Sigmoid colon (tissue), 7 donors: Measurements from ENCODE around the gene ARHGEF18. TPM values are rescaled to one million over a fixed set of nuclear protein-coding genes. Genes with fewer than 3 reads are reported as not detected.
A peak's percentile ranks its signal among the peaks of the same experiment; 100 is the strongest.

ENCODE experiments used
- DNase-seq: peaks from one replicate; pipeline ENCODE4 v3.0.0-alpha.2; 2019
- H3K27ac ChIP-seq, 4 donors: fragments of 200-600 bp; sonication (generic); one replicate each; pipeline ENCODE4 v1.5.1; 2016 to 2019; ENCODE audit warnings: mild to moderate bottlenecking in 1 of 4
- H3K27me3 ChIP-seq, 3 donors: fragments of 200-600 bp; sonication (generic); one replicate each; pipeline ENCODE4 v1.5.1; 2019; ENCODE audit warnings: mild to moderate bottlenecking in 1 of 3
- H3K36me3 ChIP-seq, 4 donors: fragments of 200-600 bp; sonication (generic); one replicate each; pipeline ENCODE4 v1.5.1; 2016 to 2019
- H3K4me1 ChIP-seq, 4 donors: fragments of 200-600 bp; sonication (generic); one replicate each; pipeline ENCODE4 v1.5.1; 2017 to 2019
- H3K4me3 ChIP-seq, 4 donors: fragments of 200-600 bp; sonication (generic); one replicate each; pipeline ENCODE4 v1.5.1; 2017 to 2019; ENCODE audit warnings: mild to moderate bottlenecking in 2 of 4, moderate library complexity in 1 of 4
- H3K9me3 ChIP-seq, 4 donors: fragments of 200-600 bp in 3 of 4; sonication (generic) in 3 of 4; one replicate each; pipeline versions ENCODE4 v1.5.1 to v1.6.1; 2013 to 2019
- EP300 ChIP-seq, 4 donors: sonication (generic); formaldehyde crosslinking; IDR thresholded peaks; one replicate each; pipeline ENCODE4 v1.6.1; 2017; ENCODE audit warnings: antibody characterized with exemption in 4 of 4
- POLR2A ChIP-seq, 2 donors: fragments of 450-650 bp; IDR thresholded peaks; one replicate each; pipeline ENCODE4 v1.6.1; 2016; ENCODE audit warnings: antibody characterized with exemption in 2 of 2, mild to moderate bottlenecking in 2 of 2, moderate library complexity in 2 of 2
- POLR2AphosphoS5 ChIP-seq, 4 donors: sonication (generic); formaldehyde crosslinking; IDR thresholded peaks; one replicate each; pipeline ENCODE4 v1.6.1; 2017; ENCODE audit warnings: antibody characterized with exemption in 4 of 4
- WGBS, 2 donors: extraction: QIAGEN DNeasy Blood & Tissue Kit; methylation state at CpG; one replicate each; pipeline ENCODE4 v1.1.7; 2013; 5-methylcytosine and 5-hydroxymethylcytosine counted together
- intact Hi-C: fragments of 100-400 bp; cut with DNase I; formaldehyde crosslinking; loops from one replicate; pipeline ENCODE4 v1.15.1; 2023
- polyA plus RNA-seq, 3 donors: library from polyadenylated mRNA; stranded (reverse); fragments of 200-250 nt; gene quantifications; one replicate each; pipeline ENCODE4 v1.2.3, GENCODE V29; 2013
- total RNA-seq, 4 donors: library from RNA; depleted of rRNA; stranded (reverse); fragments of >200 nt; gene quantifications; one replicate each; pipeline ENCODE4 v1.1.0, GENCODE V29; 2016
- TF ChIP-seq, protein P1 (sequence below), 4 experiments: fragments of 450-650 bp in 3 of 4; fragments of 200-600 bp in 1 of 4; IDR thresholded peaks; one replicate each; pipeline ENCODE4 v1.5.1; 2016 to 2019; ENCODE audit warnings: antibody characterized with exemption in 4 of 4, mild to moderate bottlenecking in 3 of 4, moderate library complexity in 2 of 4
- donor health status: healthy with polysubstance abuse.
- donor health status: Bipolar disorder and iron deficiency.
- donor health status: healthy.

ARHGEF18 gene
- total and polyA plus RNA-seq, 7 donors: 20.4 to 76.6 (median 41.3) TPM

DNA sequence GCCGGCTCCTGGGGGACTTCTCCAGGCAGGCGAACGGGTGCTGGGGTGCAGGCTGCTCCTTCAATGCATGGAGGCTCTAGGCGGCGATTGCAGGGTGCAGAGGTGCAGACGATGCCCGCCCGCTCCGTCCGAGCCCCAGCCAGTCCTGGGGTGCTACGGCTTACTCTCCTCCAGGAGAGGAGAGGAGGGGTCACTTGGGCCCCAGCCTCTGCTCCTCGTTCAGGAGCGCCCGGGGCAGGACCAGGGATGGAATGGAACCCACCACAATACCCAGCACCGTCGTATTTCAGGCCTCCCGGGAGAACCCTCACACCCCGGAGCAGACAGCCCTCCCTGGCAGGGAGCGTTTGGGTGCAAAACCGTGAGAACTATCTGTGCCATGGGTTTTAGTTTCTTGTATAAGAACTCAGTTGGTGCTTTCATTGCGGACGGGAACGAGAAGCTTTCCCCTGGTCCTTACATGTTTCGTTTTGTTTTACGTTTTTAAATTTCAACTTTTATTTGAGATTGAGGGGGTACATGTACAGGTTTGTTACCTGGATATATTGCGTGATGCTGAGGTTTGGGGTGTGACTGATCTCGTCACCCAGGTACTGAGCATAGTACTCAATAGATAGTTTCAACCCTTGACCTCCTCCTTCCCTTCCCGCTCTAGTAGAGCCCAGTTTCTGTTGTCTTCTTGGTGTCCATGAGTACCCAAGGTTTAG, 46.8 kb downstream of the ARHGEF18 start:
- peaks cover 0 to 51% (median 43%) of the 10 kb centered on the region in 4 donors for H3K4me1 ChIP-seq
- intact Hi-C loops: loop anchor here (5.0 to 10.0 kb wide), 2 partner anchors 127 to 229 kb away; partner anchors contain the start of genes MCOLN1, PET100 and XAB2

DNA sequence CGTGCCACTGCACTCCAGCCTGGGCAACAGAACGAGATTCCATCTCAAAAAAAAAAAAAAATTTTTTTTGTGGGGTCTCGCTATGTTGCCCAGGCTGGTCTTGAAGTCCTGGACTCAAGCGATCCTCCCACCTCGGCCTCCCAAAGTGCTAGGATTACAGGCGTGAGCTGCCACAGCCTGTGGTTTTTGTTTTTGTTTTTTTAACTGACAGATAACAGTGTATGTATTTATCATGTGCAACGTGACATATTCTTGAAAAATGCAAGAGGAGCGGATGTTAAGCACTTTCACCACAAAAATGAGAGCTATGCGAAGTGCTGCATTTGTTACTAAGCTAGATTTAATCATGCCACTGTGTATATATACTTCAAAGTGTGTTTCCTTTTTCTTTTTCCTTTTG, 49.0 kb downstream of the ARHGEF18 start:
- peaks cover 0 to 25% (median 6%) of the 10 kb centered on the region in 4 donors for H3K36me3 ChIP-seq
- H3K4me1 ChIP-seq: peaks cover 0 to 51% (median 43%) of the 10 kb centered on the region in 4 donors
- intact Hi-C loops: loop anchor here (5.0 to 10.0 kb wide), 2 partner anchors 125 to 227 kb away; partner anchors contain the start of genes MCOLN1, PET100 and XAB2
- H3K9me3 ChIP-seq: no peaks in the 10 kb centered on the region
- no peak for DNase-seq
- no peak overlapping the region for H3K4me3 ChIP-seq
- WGBS, 2 donors: 87 to 92% methylated on average over 9 of the region's 9 CpGs
- TF ChIP-seq EP300 (IDR thresholded peaks at IDR 0.05) (no peak), POLR2AphosphoS5 (IDR thresholded peaks at IDR 0.05) (no peak), POLR2A (IDR thresholded peaks at IDR 0.05) (no peak)
- TF ChIP-seq, protein P1, sequence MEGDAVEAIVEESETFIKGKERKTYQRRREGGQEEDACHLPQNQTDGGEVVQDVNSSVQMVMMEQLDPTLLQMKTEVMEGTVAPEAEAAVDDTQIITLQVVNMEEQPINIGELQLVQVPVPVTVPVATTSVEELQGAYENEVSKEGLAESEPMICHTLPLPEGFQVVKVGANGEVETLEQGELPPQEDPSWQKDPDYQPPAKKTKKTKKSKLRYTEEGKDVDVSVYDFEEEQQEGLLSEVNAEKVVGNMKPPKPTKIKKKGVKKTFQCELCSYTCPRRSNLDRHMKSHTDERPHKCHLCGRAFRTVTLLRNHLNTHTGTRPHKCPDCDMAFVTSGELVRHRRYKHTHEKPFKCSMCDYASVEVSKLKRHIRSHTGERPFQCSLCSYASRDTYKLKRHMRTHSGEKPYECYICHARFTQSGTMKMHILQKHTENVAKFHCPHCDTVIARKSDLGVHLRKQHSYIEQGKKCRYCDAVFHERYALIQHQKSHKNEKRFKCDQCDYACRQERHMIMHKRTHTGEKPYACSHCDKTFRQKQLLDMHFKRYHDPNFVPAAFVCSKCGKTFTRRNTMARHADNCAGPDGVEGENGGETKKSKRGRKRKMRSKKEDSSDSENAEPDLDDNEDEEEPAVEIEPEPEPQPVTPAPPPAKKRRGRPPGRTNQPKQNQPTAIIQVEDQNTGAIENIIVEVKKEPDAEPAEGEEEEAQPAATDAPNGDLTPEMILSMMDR (IDR thresholded peaks at IDR 0.05): no peak
- no peak overlapping the region for H3K27ac ChIP-seq
- H3K27me3 ChIP-seq: no peaks in the 10 kb centered on the region

More for the DNA sequence above, 46.8 kb downstream of the ARHGEF18 start:
- WGBS, 2 donors: 1 to 10% methylated on average over 28 of the region's 28 CpGs
- Histone ChIP-seq H3K36me3 (peaks cover 0 to 19% (median 5%) of the 10 kb centered on the region in 4 donors), H3K27me3 (no peaks in the 10 kb centered on the region), H3K4me3 (peak overlapping the region; percentile 82 to 98 (median 87)), H3K9me3 (no peaks in the 10 kb centered on the region), H3K27ac (peak overlapping the region; percentile 78 to 81 (median 80))
- no peak for DNase-seq
- TF ChIP-seq EP300 (IDR thresholded peaks at IDR 0.05) (no peak), POLR2A (IDR thresholded peaks at IDR 0.05) (no peak), POLR2AphosphoS5 (IDR thresholded peaks at IDR 0.05) (no peak)
- TF ChIP-seq, protein P1 (IDR thresholded peaks at IDR 0.05): no peak

Other genes starting within 250 kb of the ARHGEF18 start
- 10 to 100 TPM; 67.1 to 83.1 (median 80.6) TPM for gene INSR, start 54.5 kb upstream of the ARHGEF18 start, total RNA-seq
- gene INSR, start 54.5 kb upstream of the ARHGEF18 start, polyA plus RNA-seq: 10 to 100 TPM in 1 of 3 donors, 1 to 10 TPM in 2; 3.0 to 18.8 (median 3.2) TPM
- 1 to 10 TPM in 3 of 4 donors, not detected in 1; 2.3 to 4.8 (median 3.6) TPM for gene PEX11G, start 140.1 kb downstream of the ARHGEF18 start, total RNA-seq
- 10 to 100 TPM in 1 of 3 donors, 1 to 10 TPM in 2; 5.4 to 12.3 (median 6.6) TPM for gene PEX11G, start 140.1 kb downstream of the ARHGEF18 start, polyA plus RNA-seq
- 100 to 1,000 TPM in 1 of 4 donors, 10 to 100 TPM in 3; 64.5 to 120 (median 69.6) TPM for gene ZNF358, start 167.2 kb downstream of the ARHGEF18 start, total RNA-seq
- 10 to 100 TPM; 29.3 to 52.9 (median 31.9) TPM for gene ZNF358, start 167.2 kb downstream of the ARHGEF18 start, polyA plus RNA-seq
- 10 to 100 TPM; 15.5 to 21.3 (median 17.1) TPM for gene MCOLN1, start 173.7 kb downstream of the ARHGEF18 start, total RNA-seq
- 10 to 100 TPM; 16.0 to 23.7 (median 16.8) TPM for gene MCOLN1, start 173.7 kb downstream of the ARHGEF18 start, polyA plus RNA-seq
- gene PNPLA6, start 186.8 kb downstream of the ARHGEF18 start, total RNA-seq: 10 to 100 TPM; 35.2 to 77.0 (median 44.1) TPM
- gene PNPLA6, start 186.8 kb downstream of the ARHGEF18 start, polyA plus RNA-seq: 10 to 100 TPM; 13.6 to 76.3 (median 15.0) TPM
- gene CAMSAP3, start 246.9 kb downstream of the ARHGEF18 start, total RNA-seq: under 1 TPM in 3 of 4 donors, not detected in 1; under 0.01 to 0.28 (median 0.27) TPM
- gene CAMSAP3, start 246.9 kb downstream of the ARHGEF18 start, polyA plus RNA-seq: 10 to 100 TPM; 15.6 to 37.2 (median 26.8) TPM